AG04450 (cell line): Measurements from ENCODE around the gene DDN. TPM values are rescaled to one million over a fixed set of nuclear protein-coding genes. Genes with fewer than 3 reads are reported as not detected.

ENCODE experiments used
- CTCF ChIA-PET: fragments of 300-600, 350-600 bp; formaldehyde crosslinking; extraction: SDS; loops from one replicate; lab custom pipeline; 2022; ENCODE audit warnings: antibody characterized with exemption, inconsistent platforms; lab: Charles Lee
- POLR2A ChIA-PET: fragments of 350-600 bp; formaldehyde crosslinking; extraction: SDS; loops from one replicate; lab custom pipeline; 2021; ENCODE audit warnings: antibody characterized with exemption, inconsistent platforms; lab: Yijun Ruan, JAX
- DNase-seq: peaks from one replicate; pipeline ENCODE4 v3.0.0-alpha.2; 2011; ENCODE audit warnings: low read depth, low spot score
- H3K27ac ChIP-seq: one replicate; pipeline ENCODE4 v1.5.1; 2012; ENCODE audit warnings: low read depth, low read length, control low read depth
- H3K27me3 ChIP-seq: one replicate; pipeline ENCODE4 v1.6.0; 2012; ENCODE audit warnings: low read length; ENCODE audit not compliant: control insufficient read depth, insufficient read depth
- H3K4me3 ChIP-seq: 2 replicates; pipeline ENCODE4 v1.5.1; 2011; ENCODE audit warnings: mild to moderate bottlenecking, low read depth, low read length, control low read depth
- H3K9me3 ChIP-seq: 2 replicates; pipeline ENCODE4 v1.5.1; 2012; ENCODE audit warnings: low read length; ENCODE audit not compliant: control insufficient read depth, insufficient read depth
- polyA plus RNA-seq: library from polyadenylated mRNA; depleted of rRNA; stranded (reverse); fragments of >200 nt; gene quantifications from 2 replicates; pipeline ENCODE4 v1.2.3, GENCODE V29; 2011
- TF ChIP-seq, protein P1 (sequence below): IDR thresholded peaks from 2 replicates; pipeline ENCODE4 v1.5.1; 2011; ENCODE audit warnings: low read depth, low read length, control low read depth, inconsistent platforms

Gene DDN
- polyA plus RNA-seq, 1 experiment, result 0.02 TPM

DNA sequence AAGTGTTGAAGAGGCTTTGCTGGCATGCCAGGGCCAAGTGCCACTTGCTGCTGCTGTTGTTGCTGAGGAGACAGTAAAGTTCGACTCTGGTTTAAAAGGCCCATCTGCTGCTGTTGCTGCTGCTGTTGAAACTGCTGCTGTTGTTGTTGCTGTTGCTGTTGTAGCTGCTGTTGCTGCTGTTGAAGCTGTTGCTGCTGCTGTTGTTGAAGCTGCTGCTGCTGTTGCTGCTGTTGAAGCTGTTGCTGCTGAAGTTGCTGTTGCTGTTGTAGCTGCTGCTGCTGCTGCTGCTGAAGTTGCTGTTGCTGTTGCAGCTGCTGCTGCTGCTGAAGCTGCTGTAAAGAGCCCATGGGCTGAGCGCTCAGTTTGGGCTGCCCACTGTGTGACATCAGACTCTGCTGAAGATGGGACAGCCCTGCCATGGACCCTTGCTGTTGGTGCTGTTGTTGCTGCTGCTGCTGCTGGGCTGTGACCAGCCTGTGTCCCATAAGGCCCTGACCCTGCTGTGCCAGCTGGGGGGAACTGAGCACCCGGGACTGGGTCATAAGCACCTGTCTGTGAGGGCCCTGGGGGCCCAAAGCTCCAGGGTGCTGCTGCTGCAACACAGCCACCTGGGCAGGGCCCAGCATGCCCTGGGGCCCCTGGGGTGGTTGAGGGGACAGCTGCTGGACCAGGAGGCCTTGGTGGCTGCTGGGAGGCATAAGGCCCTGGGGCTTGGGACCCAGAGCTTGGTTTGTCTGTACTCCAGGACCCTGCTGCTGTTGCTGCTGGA lies 33.7 kb upstream of the DDN start:
- Histone ChIP-seq H3K27me3 (no peaks in the 10 kb centered on the region), H3K27ac (no peak overlapping the region), H3K4me3 (no peak overlapping the region), H3K9me3 (no peaks in the 10 kb centered on the region; the same call in 1 of the 2 replicates)
- TF ChIP-seq, protein P1, sequence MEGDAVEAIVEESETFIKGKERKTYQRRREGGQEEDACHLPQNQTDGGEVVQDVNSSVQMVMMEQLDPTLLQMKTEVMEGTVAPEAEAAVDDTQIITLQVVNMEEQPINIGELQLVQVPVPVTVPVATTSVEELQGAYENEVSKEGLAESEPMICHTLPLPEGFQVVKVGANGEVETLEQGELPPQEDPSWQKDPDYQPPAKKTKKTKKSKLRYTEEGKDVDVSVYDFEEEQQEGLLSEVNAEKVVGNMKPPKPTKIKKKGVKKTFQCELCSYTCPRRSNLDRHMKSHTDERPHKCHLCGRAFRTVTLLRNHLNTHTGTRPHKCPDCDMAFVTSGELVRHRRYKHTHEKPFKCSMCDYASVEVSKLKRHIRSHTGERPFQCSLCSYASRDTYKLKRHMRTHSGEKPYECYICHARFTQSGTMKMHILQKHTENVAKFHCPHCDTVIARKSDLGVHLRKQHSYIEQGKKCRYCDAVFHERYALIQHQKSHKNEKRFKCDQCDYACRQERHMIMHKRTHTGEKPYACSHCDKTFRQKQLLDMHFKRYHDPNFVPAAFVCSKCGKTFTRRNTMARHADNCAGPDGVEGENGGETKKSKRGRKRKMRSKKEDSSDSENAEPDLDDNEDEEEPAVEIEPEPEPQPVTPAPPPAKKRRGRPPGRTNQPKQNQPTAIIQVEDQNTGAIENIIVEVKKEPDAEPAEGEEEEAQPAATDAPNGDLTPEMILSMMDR, result no peak
- POLR2A ChIA-PET, result interaction anchor here (0.8 kb wide), 1 partner anchor 13 kb away, joined by 4 read pairs; no protein-coding TSS in a partner anchor
- CTCF ChIA-PET, result no interaction called here
- no peak for DNase-seq

DNA sequence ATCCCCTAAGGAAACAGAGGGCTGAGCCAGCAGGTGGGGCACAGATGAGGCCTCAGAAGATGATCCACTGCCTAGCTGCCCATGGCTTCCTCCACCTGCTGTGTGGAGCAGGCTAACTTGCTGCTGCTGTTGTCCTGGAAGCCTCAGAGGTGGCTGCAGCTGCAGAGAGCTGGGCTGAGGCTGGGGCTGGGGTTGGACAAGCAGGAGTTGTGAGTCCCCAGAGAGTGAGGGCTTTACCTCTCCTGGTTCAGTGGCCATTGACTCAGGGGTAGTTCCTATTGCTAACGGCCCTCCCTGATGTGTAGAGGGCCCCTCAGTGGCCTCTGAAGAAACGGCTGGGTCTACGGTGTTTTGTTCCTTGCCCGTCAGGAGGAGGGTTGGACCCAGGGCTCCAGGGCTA lies 33.1 kb upstream of the DDN start:
- Histone ChIP-seq H3K4me3 (no peak overlapping the region), H3K27ac (no peak overlapping the region), H3K9me3 (no peaks in the 10 kb centered on the region; the same call in 1 of the 2 replicates), H3K27me3 (no peaks in the 10 kb centered on the region)
- POLR2A ChIA-PET, result no interaction called here
- TF ChIP-seq, protein P1, result no peak
- CTCF ChIA-PET, result no interaction called here
- no peak for DNase-seq

DNA sequence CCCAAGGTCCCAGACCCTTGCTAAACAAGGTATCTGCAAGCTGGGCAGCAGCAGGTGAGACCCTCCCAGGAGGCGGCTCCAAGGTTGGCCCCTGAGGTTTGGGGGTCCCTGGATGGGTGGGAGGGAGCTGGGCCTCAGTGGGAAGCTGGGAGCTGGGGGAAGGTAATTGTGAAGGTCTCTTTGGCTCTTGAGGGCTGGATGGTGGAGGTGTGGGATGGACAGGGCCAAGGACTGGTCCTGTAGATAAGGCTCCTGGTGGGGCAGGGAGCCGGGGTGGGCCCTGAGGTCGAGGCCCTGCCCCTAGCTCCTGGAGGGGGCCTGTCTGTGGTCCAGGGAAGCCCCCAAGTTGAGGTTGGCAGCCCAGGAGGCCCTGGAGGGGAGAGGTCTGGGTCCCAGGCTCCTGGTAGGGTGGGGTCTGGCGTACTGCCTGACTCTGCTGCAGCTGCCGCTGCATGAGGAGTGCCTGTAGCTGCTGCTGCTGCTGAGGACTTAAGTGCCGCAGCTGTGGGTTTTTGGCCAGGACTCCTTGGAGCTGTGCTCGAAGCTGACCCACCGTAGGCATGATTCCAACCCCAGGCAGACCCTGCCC lies 32.5 kb upstream of the DDN start:
- ChIA-PET CTCF (interaction anchor here (1.5 to 3.1 kb wide), 2 partner anchors 11 to 12 kb away, joined by 3 to 11 read pairs; no protein-coding TSS in a partner anchor), POLR2A (no interaction called here)
- no peaks in the 10 kb centered on the region; the same call in 1 of the 2 replicates for H3K9me3 ChIP-seq
- no peak for DNase-seq
- no peak overlapping the region for H3K27ac ChIP-seq
- TF ChIP-seq, protein P1, result no peak
- no peaks in the 10 kb centered on the region for H3K27me3 ChIP-seq
- H3K4me3 ChIP-seq, result no peak overlapping the region

DNA sequence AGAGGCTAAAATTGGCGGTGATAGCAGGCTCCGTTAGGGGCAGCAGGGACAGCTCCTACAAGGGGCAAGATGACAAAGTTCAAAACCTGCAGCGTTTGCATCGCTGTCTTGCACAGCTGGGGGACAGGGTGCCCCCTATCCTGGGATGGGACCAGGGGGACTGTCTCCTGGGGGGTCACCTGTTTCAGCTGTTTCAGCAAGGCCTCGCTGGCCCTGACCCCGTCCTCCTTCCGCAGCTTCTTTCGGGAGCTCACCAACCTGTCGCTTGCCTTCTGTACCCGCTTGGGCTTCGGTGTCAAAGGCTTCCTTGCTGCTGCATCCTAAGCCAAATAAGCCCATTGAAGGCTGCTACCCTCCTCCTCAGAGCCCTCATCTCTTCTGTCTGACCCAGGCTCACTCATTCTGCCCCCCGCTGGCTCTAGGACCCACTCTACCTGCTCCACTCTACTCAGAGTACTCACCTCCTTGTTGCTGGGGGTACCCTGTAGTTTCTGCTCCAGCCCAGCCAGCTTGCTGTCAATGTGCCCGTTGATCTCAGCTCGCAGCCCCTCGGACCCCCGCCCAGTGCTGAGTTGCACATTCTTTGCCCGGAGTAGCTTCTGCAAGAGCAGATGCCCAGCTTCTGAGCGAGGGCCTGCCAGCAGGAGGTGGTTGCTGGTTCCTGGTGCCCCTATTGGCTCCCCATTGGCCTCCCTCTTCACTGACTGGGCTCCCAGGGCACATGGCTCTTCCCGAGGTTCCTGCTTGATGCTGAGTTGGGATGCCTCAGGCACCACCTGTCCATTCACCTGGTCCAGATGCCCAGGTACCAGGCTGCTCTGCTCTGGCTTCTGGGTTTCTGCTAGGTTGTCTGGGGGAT lies 31.8 kb upstream of the DDN start:
- CTCF ChIA-PET, result interaction anchor here (1.0 to 3.1 kb wide), 4 partner anchors 11 to 57 kb away, joined by 3 to 11 read pairs (median 3); no protein-coding TSS in a partner anchor
- TF ChIP-seq, protein P1, result no peak
- no peak overlapping the region for H3K27ac ChIP-seq
- POLR2A ChIA-PET, result no interaction called here
- no peaks in the 10 kb centered on the region; the same call in 1 of the 2 replicates for H3K9me3 ChIP-seq
- H3K27me3 ChIP-seq, result no peaks in the 10 kb centered on the region
- no peak for DNase-seq
- no peak overlapping the region for H3K4me3 ChIP-seq
